Tibial artery (tissue), 4 donors: ENCODE results near the gene ETNK1.

Experiments
- DNase-seq, 2 donors: peaks; one replicate each; pipeline ENCODE4 v3.0.0-alpha.2; 2019
- H3K27ac ChIP-seq, 2 donors: fragments of 200-600 bp; sonication (generic) in 1 of 2; 1 replicate in 1 of 2; 2 replicates in 1 of 2; pipeline ENCODE4 v1.5.1; 2018 to 2019; ENCODE audit warnings: mild to moderate bottlenecking in 1 of 2
- H3K27me3 ChIP-seq, 2 donors: fragments of 200-600 bp; sonication (generic) in 1 of 2; one replicate each; pipeline versions ENCODE4 v1.5.1 to v1.6.0; 2016 to 2019
- H3K36me3 ChIP-seq, 3 donors: fragments of 200-600 bp; sonication (generic) in 2 of 3; one replicate each; pipeline ENCODE4 v1.5.1; 2016 to 2019; ENCODE audit warnings: mild to moderate bottlenecking in 2 of 3
- H3K4me1 ChIP-seq, 4 donors: fragments of 200-600 bp; sonication (generic) in 2 of 4; 1 replicate in 3 of 4; 2 replicates in 1 of 4; pipeline ENCODE4 v1.5.1; 2016 to 2019
- H3K4me3 ChIP-seq, 2 donors: fragments of 200-600 bp; sonication (generic) in 1 of 2; 1 replicate in 1 of 2; 2 replicates in 1 of 2; pipeline ENCODE4 v1.5.1; 2018 to 2019; ENCODE audit warnings: mild to moderate bottlenecking in 2 of 2
- H3K9me3 ChIP-seq, 3 donors: fragments of 200-600 bp; sonication (generic) in 1 of 3; one replicate each; pipeline ENCODE4 v1.5.1; 2016 to 2019
- intact Hi-C: fragments of 100-400 bp; cut with DNase I; formaldehyde crosslinking; loops from one replicate; pipeline ENCODE4 v1.15.0; 2023; ENCODE audit warnings: low total_unique reads
- TF ChIP-seq, protein P1 (sequence below), 2 experiments: fragments of 200-600 bp in 1 of 2; fragments of 450-650 bp in 1 of 2; IDR thresholded peaks; one replicate each; pipeline ENCODE4 v1.5.1; 2017 to 2019; ENCODE audit warnings: antibody characterized with exemption in 2 of 2, mild to moderate bottlenecking in 1 of 2, moderate library complexity in 1 of 2

The ETNK1 gene

DNA sequence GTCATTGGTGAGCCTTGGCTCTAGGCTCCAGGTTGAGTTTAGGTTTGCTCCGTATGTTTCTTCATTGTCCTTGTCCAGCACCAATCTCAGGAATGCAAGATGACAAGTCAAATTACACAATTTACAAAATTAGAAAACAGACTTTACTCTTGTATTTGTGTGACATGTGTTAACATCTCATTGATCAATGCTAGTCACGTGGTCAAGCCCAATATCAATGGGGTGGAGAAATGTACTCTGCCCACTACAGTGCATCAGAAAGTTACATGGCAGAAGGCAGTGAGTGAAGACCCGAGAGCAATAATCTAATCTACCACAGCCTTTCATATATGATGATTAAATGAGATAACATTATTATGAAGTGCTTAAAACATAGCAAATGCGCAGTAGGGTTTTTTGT, 94.8 kb downstream of the ETNK1 start:
- intact Hi-C loops, result no loop called here

DNA sequence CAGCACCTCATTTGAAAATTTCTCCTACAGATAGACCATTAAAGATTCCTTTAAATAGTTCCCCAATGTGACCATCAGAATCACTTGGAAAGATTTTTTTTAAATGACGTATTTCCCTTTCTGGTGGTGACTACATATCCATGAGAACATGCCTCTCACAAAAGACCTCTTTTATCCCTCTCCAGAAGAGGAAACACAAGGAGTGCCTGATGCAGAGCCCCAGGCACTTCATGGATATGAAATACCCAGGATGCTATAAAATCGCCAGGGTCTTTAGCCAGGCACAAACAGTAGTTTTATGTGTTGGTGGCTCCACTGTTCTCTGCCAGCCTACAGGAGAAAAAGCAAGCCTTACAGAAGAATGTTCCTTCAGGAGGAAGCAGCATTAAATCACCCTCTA, 97.1 kb downstream of the ETNK1 start:
- H3K27ac ChIP-seq, result peak overlapping the region; percentile 62 to 67

More for the DNA sequence above, 94.8 kb downstream of the ETNK1 start:
- no peaks in the 10 kb centered on the region for H3K27me3 ChIP-seq
- no peak overlapping the region for H3K4me3 ChIP-seq
- peaks cover 0 to 34% (median 12%) of the 10 kb centered on the region in 4 donors for H3K4me1 ChIP-seq
- no peak overlapping the region for H3K27ac ChIP-seq
- no peaks in the 10 kb centered on the region for H3K9me3 ChIP-seq
- H3K36me3 ChIP-seq, result no peaks in the 10 kb centered on the region
- DNase-seq, result no peak
- TF ChIP-seq, protein P1, sequence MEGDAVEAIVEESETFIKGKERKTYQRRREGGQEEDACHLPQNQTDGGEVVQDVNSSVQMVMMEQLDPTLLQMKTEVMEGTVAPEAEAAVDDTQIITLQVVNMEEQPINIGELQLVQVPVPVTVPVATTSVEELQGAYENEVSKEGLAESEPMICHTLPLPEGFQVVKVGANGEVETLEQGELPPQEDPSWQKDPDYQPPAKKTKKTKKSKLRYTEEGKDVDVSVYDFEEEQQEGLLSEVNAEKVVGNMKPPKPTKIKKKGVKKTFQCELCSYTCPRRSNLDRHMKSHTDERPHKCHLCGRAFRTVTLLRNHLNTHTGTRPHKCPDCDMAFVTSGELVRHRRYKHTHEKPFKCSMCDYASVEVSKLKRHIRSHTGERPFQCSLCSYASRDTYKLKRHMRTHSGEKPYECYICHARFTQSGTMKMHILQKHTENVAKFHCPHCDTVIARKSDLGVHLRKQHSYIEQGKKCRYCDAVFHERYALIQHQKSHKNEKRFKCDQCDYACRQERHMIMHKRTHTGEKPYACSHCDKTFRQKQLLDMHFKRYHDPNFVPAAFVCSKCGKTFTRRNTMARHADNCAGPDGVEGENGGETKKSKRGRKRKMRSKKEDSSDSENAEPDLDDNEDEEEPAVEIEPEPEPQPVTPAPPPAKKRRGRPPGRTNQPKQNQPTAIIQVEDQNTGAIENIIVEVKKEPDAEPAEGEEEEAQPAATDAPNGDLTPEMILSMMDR (IDR thresholded peaks at IDR 0.05), result no peak

DNA sequence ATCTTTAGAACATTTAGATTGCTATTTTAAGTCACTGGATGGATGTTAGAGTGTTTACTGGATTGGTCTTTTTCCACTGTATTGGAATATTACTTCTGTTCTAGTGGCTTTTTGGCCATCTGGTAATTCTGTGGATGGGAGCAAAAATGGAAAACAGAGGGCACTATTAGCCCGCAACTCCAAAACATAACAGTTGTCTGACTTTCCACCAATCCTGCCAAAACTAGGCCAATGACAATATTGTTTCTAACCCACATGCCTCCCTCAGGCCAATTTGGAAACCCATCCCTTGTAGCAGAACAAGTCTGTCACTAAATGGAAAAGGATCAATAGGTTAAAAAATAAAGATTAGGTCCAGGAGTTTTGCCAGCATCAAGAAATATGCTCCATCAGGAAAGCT, 97.8 kb downstream of the ETNK1 start:
- no peak overlapping the region for H3K4me3 ChIP-seq
- TF ChIP-seq, protein P1 (IDR thresholded peaks at IDR 0.05), result peak; percentile 13 to 23
- no peaks in the 10 kb centered on the region for H3K9me3 ChIP-seq
- no peaks in the 10 kb centered on the region for H3K36me3 ChIP-seq
- H3K27me3 ChIP-seq, result no peaks in the 10 kb centered on the region
- peak overlapping the region; percentile 62 to 67 for H3K27ac ChIP-seq
- intact Hi-C loops, result no loop called here
- H3K4me1 ChIP-seq, result peaks cover 0 to 34% (median 12%) of the 10 kb centered on the region in 4 donors
- DNase-seq, result peak in 1 of 2 donors; percentile 34

More for the DNA sequence above, 97.1 kb downstream of the ETNK1 start:
- no peaks in the 10 kb centered on the region for H3K9me3 ChIP-seq
- TF ChIP-seq, protein P1 (IDR thresholded peaks at IDR 0.05), result no peak
- H3K4me3 ChIP-seq, result no peak overlapping the region
- no peaks in the 10 kb centered on the region for H3K36me3 ChIP-seq
- no peaks in the 10 kb centered on the region for H3K27me3 ChIP-seq
- intact Hi-C loops, result no loop called here
- peaks cover 0 to 34% (median 12%) of the 10 kb centered on the region in 4 donors for H3K4me1 ChIP-seq
- no peak for DNase-seq

DNA sequence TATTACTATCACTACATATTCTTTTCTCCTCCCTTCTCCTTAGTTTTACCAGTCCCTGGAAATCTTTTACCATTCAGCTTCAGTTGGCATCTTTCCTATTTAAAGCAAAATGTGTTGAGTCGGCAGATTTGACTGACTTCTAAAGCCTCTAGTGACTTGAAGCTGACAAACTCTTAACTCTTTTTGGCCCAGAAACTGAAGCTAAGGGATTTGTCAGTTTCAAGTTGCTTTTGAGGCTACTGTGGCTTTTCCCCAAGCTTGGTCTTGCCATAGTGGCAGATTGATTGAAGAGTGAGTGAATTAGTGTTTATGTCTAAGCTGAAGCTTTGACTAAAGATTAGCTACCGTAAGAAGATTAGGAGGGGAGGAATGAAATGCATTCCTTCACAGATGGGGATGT, 104.0 kb downstream of the ETNK1 start:
- no peaks in the 10 kb centered on the region for H3K9me3 ChIP-seq
- no peak for DNase-seq
- no peaks in the 10 kb centered on the region for H3K36me3 ChIP-seq
- peaks cover 0 to 43% (median 18%) of the 10 kb centered on the region in 4 donors for H3K4me1 ChIP-seq
- TF ChIP-seq, protein P1 (IDR thresholded peaks at IDR 0.05), result no peak
- H3K27me3 ChIP-seq, result no peaks in the 10 kb centered on the region
- H3K27ac ChIP-seq, result peak overlapping the region; percentile 57 to 64
- H3K4me3 ChIP-seq, result no peak overlapping the region
- intact Hi-C loops, result no loop called here

DNA sequence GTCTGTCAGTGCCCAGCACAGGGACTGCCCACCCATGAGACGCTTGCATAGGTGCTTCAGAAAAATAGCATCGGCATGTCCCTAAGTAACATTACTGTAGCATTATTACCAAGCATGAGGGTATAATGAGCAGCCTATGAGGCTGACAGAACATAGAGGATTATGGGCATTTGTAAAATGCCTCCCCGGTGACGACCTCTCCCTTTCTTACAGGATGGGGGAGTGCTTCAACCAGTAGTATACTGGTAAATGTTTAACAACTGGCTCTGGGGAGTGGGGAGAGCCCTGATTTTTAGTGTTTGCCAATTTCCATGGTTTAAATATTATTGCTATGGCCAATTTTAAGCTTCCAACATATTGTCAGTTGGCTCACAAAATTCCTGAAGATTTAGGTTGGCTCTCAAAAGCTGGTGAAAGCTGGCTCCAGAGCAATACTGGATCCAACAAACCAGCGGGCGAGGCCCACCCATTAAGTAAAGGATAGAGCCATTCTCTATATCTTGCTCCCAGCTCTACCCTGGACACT, 104.5 kb downstream of the ETNK1 start:
- H3K4me3 ChIP-seq, result peak overlapping the region in 1 of 2 donors; percentile 25
- no peaks in the 10 kb centered on the region for H3K36me3 ChIP-seq
- peak overlapping the region; percentile 57 to 64 for H3K27ac ChIP-seq
- TF ChIP-seq, protein P1 (IDR thresholded peaks at IDR 0.05), result no peak
- H3K27me3 ChIP-seq, result no peaks in the 10 kb centered on the region
- no peak for DNase-seq
- H3K4me1 ChIP-seq, result peaks cover 0 to 38% (median 18%) of the 10 kb centered on the region in 4 donors
- intact Hi-C loops, result no loop called here
- no peaks in the 10 kb centered on the region for H3K9me3 ChIP-seq
